AG04449 (cell line): ENCODE results near the gene CDK14.

Experiments used
- CTCF ChIA-PET: fragments of 350-600 bp; formaldehyde crosslinking; extraction: SDS; loops from one replicate; lab custom pipeline; 2021; ENCODE audit warnings: antibody characterized with exemption; lab: Yijun Ruan, JAX
- POLR2A ChIA-PET: fragments of 400-600, 350-600 bp; formaldehyde crosslinking; extraction: SDS; loops from one replicate; lab custom pipeline; 2020; ENCODE audit warnings: antibody characterized with exemption, inconsistent platforms; lab: Yijun Ruan, JAX
- DNase-seq: peaks from one replicate; pipeline ENCODE4 v3.0.0-alpha.2; 2010; ENCODE audit warnings: low read depth, low spot score
- H3K4me3 ChIP-seq: 2 replicates; pipeline ENCODE4 v1.5.1; 2011; ENCODE audit warnings: low read depth, mild to moderate bottlenecking, control low read depth, low read length
- CTCF ChIP-seq: IDR thresholded peaks from one replicate; pipeline ENCODE4 v1.5.1; 2011; ENCODE audit warnings: mild to moderate bottlenecking, moderate library complexity, low read length, control low read depth, inconsistent platforms; ENCODE audit not compliant: insufficient read depth; ENCODE audit errors: missing control alignments

The CDK14 gene

GRCh38 chr7:90832726-90833125 lies 236.6 kb downstream of the CDK14 start:
- no peak for TF ChIP-seq CTCF
- ChIA-PET CTCF (interaction anchor here (1.2 kb wide), 2 partner anchors 38 to 204 kb away, joined by 3 to 4 read pairs; no protein-coding TSS in a partner anchor), POLR2A (no interaction called here)
- no peak overlapping the region for H3K4me3 ChIP-seq
- no peak for DNase-seq

GRCh38 chr7:90833443-90833842 lies 237.3 kb downstream of the CDK14 start:
- ChIA-PET CTCF (interaction anchor here (1.2 kb wide), 3 partner anchors 37 to 204 kb away, joined by 3 to 4 read pairs (median 4); no protein-coding TSS in a partner anchor), POLR2A (no interaction called here)
- DNase-seq, result no peak
- TF ChIP-seq CTCF, result no peak
- H3K4me3 ChIP-seq, result no peak overlapping the region

- DNase-seq, result no peak
- no peak for TF ChIP-seq CTCF
- H3K4me3 ChIP-seq, result no peak overlapping the region
- ChIA-PET CTCF (no interaction called here), POLR2A (no interaction called here)
Measured at GRCh38 chr7:90834771-90835170, 238.7 kb downstream of the CDK14 start.

GRCh38 chr7:90835861-90836260 lies 239.7 kb downstream of the CDK14 start:
- CTCF ChIA-PET, result no interaction called here

GRCh38 chr7:90836937-90837336 lies 240.8 kb downstream of the CDK14 start:
- ChIA-PET POLR2A (no interaction called here), CTCF (no interaction called here)
- no peak for TF ChIP-seq CTCF
- no peak for DNase-seq
- no peak overlapping the region for H3K4me3 ChIP-seq

More at GRCh38 chr7:90835861-90836260, 239.7 kb downstream of the CDK14 start:
- DNase-seq, result no peak
- H3K4me3 ChIP-seq, result no peak overlapping the region
- TF ChIP-seq CTCF, result no peak
- POLR2A ChIA-PET, result no interaction called here

GRCh38 chr7:90838799-90839198 lies 242.7 kb downstream of the CDK14 start:
- ChIA-PET CTCF (no interaction called here), POLR2A (no interaction called here)
- no peak overlapping the region for H3K4me3 ChIP-seq
- TF ChIP-seq CTCF, result no peak
- no peak for DNase-seq
